Fibroblast of lung (primary cell): ENCODE data around the gene RCBTB1.

Source experiments
- EZH2 ChIP-seq: IDR thresholded peaks from 2 replicates; pipeline ENCODE4 v1.5.1; 2012; ENCODE audit warnings: low read length, control low read depth, mild to moderate bottlenecking; ENCODE audit errors: missing control alignments
- TF ChIP-seq, protein P1 (sequence below), 2 donors: IDR thresholded peaks in 1 of 2; conservative IDR thresholded peaks in 1 of 2; 1 replicate in 1 of 2; 2 replicates in 1 of 2; pipeline ENCODE4 v1.5.1; 2011 to 2012; ENCODE audit warnings: low read length in 2 of 2, control low read depth in 1 of 2, inconsistent platforms in 1 of 2, low read depth in 1 of 2, mild to moderate bottlenecking in 1 of 2

DNA sequence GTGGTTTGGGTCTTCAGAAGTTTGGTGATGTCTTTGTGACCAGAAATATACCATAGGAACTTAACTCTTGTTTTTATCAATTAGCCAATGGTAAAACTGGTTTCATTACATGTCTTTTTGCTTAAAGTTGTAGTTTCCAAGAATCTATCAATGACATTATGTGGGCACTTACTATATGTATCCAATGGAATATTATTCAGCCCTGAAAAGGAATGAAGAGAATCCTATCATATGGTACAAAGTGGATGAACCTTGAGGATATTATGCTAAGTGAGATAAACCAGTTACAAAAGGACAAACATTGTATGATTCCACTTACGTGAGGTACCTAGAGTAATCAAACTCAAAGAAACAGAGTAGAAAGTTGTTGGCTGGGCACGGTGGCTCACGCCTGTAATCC lies 26.4 kb downstream of the RCBTB1 start:
- TF ChIP-seq, protein P1, sequence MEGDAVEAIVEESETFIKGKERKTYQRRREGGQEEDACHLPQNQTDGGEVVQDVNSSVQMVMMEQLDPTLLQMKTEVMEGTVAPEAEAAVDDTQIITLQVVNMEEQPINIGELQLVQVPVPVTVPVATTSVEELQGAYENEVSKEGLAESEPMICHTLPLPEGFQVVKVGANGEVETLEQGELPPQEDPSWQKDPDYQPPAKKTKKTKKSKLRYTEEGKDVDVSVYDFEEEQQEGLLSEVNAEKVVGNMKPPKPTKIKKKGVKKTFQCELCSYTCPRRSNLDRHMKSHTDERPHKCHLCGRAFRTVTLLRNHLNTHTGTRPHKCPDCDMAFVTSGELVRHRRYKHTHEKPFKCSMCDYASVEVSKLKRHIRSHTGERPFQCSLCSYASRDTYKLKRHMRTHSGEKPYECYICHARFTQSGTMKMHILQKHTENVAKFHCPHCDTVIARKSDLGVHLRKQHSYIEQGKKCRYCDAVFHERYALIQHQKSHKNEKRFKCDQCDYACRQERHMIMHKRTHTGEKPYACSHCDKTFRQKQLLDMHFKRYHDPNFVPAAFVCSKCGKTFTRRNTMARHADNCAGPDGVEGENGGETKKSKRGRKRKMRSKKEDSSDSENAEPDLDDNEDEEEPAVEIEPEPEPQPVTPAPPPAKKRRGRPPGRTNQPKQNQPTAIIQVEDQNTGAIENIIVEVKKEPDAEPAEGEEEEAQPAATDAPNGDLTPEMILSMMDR (conservative IDR thresholded peaks at IDR 0.05 in 1 of 2, IDR thresholded peaks at IDR 0.05 in 1 of 2; ENCODE audit: low read depth in 1 of 2, low read length in 2 of 2) = no peak
- TF ChIP-seq EZH2 = no peak
